GM21825 (cell line): ENCODE measurements around the gene ITGB1.
"Not testable (repeated sequence)": the region's sequence is repeated elsewhere in the genome, so short reads cannot be mapped to it uniquely, and the experiment has no call there.

Experiments used
- ATAC-seq: cut with Tn5 transposase; IDR thresholded peaks from one replicate; pipeline ENCODE4 v1.9.1; 2021; ENCODE audit warnings: mild to moderate bottlenecking, moderate library complexity; ENCODE audit not compliant: unreplicated experiment

ITGB1 gene

GRCh38 chr10:32958085-32959005 lies at the start of gene ITGB1:
ITGB1 (minus strand) TSS chr10:32958230; CDS start chr10:32935558, 22,672 bp downstream.
- ATAC-seq: peak; percentile 77

GRCh38 chr10:33006342-33006887 lies 48.4 kb upstream of the ITGB1 start:
- ATAC-seq: no peak

GRCh38 chr10:33005322-33006301 lies 47.6 kb upstream of the ITGB1 start:
- peak; percentile 62 for ATAC-seq

GRCh38 chr10:33001908-33002492 lies 44.0 kb upstream of the ITGB1 start:
- ATAC-seq: no peak

GRCh38 chr10:32998060-32998581 lies 40.1 kb upstream of the ITGB1 start:
- ATAC-seq: not testable (repeated sequence)

- ATAC-seq: peak; percentile 89
These were observed 37.7 kb upstream of the ITGB1 start for GRCh38 chr10:32995751-32996150.

- no peak for ATAC-seq
These were observed 37.1 kb upstream of the ITGB1 start for GRCh38 chr10:32995066-32995622.

GRCh38 chr10:32994632-32995031 lies 36.6 kb upstream of the ITGB1 start:
- ATAC-seq: not testable (repeated sequence)

- ATAC-seq: not testable (repeated sequence)
These were observed 34.3 kb upstream of the ITGB1 start for GRCh38 chr10:32992310-32992709.

GRCh38 chr10:32990811-32991210 lies 32.8 kb upstream of the ITGB1 start:
- ATAC-seq: no peak

GRCh38 chr10:32988604-32989003 lies 30.6 kb upstream of the ITGB1 start:
- ATAC-seq: no peak

- ATAC-seq: no peak
These were observed 29.1 kb upstream of the ITGB1 start for GRCh38 chr10:32987172-32987571.

GRCh38 chr10:32985775-32986350 lies 27.8 kb upstream of the ITGB1 start:
- ATAC-seq: no peak

GRCh38 chr10:32985341-32985764 lies 27.3 kb upstream of the ITGB1 start:
- no peak for ATAC-seq

- ATAC-seq: no peak
These were observed 26.1 kb upstream of the ITGB1 start for GRCh38 chr10:32984003-32984600.

GRCh38 chr10:32982911-32983909 lies 25.2 kb upstream of the ITGB1 start:
- ATAC-seq: no peak

GRCh38 chr10:32982293-32982709 lies 24.3 kb upstream of the ITGB1 start:
- no peak for ATAC-seq

- ATAC-seq: no peak
These were observed 23.7 kb upstream of the ITGB1 start for GRCh38 chr10:32981760-32982159.
